ENCODE measurements around the gene SIPA1L3.

DNA sequence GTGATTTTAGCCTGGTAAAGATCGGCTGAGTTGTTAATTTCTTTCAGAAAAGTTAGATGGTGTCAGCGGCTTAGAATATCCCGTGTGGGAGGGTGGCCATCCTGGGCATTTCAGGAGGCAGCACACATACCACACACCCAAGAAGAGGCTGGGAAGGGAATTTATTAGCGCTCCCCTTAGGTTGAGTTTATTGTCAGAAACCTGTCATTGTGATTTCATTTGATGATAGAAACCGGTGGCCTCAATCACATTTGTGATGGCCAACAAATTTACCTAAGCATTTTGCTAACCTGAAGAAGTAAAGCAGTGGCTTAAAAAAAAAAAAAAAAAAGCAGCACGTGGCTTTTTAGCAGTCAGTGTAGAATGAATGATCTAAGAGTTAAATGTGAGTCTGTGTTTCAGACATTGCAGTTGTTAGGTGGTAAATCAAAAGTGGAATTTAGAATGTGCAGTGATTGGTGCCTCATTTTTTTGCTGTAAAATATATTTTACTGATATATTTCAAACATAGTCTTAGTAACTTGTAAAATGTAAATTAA lies 2.7 kb downstream of the SIPA1L3 start:
- TF ChIP-seq PRPF4 (IDR thresholded peaks at IDR 0.05; ENCODE audit: low read depth, low read length, poor library complexity, severe bottlenecking): no peak
- TF ChIP-seq, protein P1, sequence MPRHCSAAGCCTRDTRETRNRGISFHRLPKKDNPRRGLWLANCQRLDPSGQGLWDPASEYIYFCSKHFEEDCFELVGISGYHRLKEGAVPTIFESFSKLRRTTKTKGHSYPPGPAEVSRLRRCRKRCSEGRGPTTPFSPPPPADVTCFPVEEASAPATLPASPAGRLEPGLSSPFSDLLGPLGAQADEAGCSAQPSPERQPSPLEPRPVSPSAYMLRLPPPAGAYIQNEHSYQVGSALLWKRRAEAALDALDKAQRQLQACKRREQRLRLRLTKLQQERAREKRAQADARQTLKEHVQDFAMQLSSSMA (CRISPR knock-in tag; IDR thresholded peaks at IDR 0.05): no peak
- no peak for TF ChIP-seq ZNF224 (CRISPR knock-in tag; IDR thresholded peaks at IDR 0.05)
- no peak for TF ChIP-seq HCFC1 (IDR thresholded peaks at IDR 0.05; ENCODE audit: low read depth, low read length)
- TF ChIP-seq ZNF598 (CRISPR knock-in tag; IDR thresholded peaks at IDR 0.05; ENCODE audit: borderline replicate concordance): no peak
- TF ChIP-seq NFE2 (CRISPR knock-in tag; IDR thresholded peaks at IDR 0.05): no peak
- TF ChIP-seq ASH2L (IDR thresholded peaks at IDR 0.05; ENCODE audit: insufficient read length, low read depth, low read length): no peak
- no peak for TF ChIP-seq CTCF (CRISPR knock-in tag; IDR thresholded peaks at IDR 0.05)
